ENCODE results near the gene KTN1. TPM values are rescaled to one million over a fixed set of nuclear protein-coding genes. Genes with fewer than 3 reads are reported as not detected.

KTN1 gene
- total RNA-seq, 2 experiments from 2014 or later = 126 to 134 TPM

GRCh38 chr14:55691659-55692058 lies 111.7 kb downstream of the KTN1 start:
- no peak for DNase-seq
- intact Hi-C loops (cut with micrococcal nuclease) = loop anchor here (10.0 kb wide), 1 partner anchor 247 kb away; the partner anchor contains the start of gene TBPL2
- no peaks in the 10 kb centered on the region for H3K9me3 Mint-ChIP-seq
- H3K4me1 Mint-ChIP-seq (ENCODE audit: low read depth) = no peaks in the 10 kb centered on the region
- H3K36me3 Mint-ChIP-seq = peaks cover 4% of the 10 kb centered on the region
- CTCF ChIA-PET = no interaction called here
- no peaks in the 10 kb centered on the region for H3K27me3 Mint-ChIP-seq
- no peak overlapping the region for H3K27ac Mint-ChIP-seq
- POLR2A ChIA-PET = no interaction called here
- H3K4me3 Mint-ChIP-seq = no peak overlapping the region

GRCh38 chr14:55693904-55694303 lies 113.9 kb downstream of the KTN1 start:
- H3K36me3 Mint-ChIP-seq = no peaks in the 10 kb centered on the region
- POLR2A ChIA-PET = no interaction called here
- H3K27me3 Mint-ChIP-seq = no peaks in the 10 kb centered on the region
- DNase-seq = no peak
- intact Hi-C loops (cut with micrococcal nuclease) = loop anchor here (10.0 kb wide), 1 partner anchor 249 kb away; the partner anchor contains the start of gene TBPL2
- H3K4me3 Mint-ChIP-seq = no peak overlapping the region
- no peak overlapping the region for H3K27ac Mint-ChIP-seq
- H3K9me3 Mint-ChIP-seq = no peaks in the 10 kb centered on the region
- CTCF ChIA-PET = no interaction called here
- H3K4me1 Mint-ChIP-seq (ENCODE audit: low read depth) = no peaks in the 10 kb centered on the region

DNA sequence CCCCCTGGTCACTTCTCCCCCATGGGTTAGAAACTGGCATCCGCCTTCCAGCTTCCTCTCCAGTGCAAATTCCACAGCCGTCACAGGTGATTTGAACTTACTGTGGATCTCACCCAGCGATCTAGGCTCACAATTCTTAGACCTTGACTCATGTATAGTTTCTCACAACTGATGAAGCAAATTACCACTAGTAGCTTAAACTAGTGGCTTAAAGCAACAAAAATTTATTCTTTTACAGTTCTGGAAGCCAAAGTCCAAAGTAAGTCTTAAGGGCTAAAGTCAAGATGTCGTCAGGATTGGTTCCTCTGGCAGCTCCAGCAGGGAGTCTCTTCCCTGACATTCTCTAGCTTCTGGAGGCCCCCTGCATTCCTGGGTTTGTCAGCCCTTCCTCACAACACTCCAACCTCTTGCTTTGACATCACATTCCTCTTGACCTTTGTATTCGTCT lies 117.4 kb downstream of the KTN1 start:
- Mint-ChIP-seq H3K4me1 (ENCODE audit: low read depth) (no peaks in the 10 kb centered on the region), H3K36me3 (peaks cover 5% of the 10 kb centered on the region), H3K9me3 (peaks cover 6% of the 10 kb centered on the region), H3K4me3 (no peak overlapping the region), H3K27me3 (no peaks in the 10 kb centered on the region), H3K27ac (no peak overlapping the region)
- ChIA-PET CTCF (no interaction called here), POLR2A (no interaction called here)
- intact Hi-C loops (cut with micrococcal nuclease) = loop anchor here (10.0 kb wide), 1 partner anchor 253 kb away; the partner anchor contains the start of gene TBPL2
- no peak for DNase-seq

GRCh38 chr14:55698051-55698450 lies 118.0 kb downstream of the KTN1 start:
- DNase-seq = no peak
- Mint-ChIP-seq H3K9me3 (peaks cover 6% of the 10 kb centered on the region), H3K27me3 (no peaks in the 10 kb centered on the region), H3K4me1 (ENCODE audit: low read depth) (no peaks in the 10 kb centered on the region), H3K36me3 (peaks cover 5% of the 10 kb centered on the region), H3K27ac (no peak overlapping the region), H3K4me3 (no peak overlapping the region)
- intact Hi-C loops (cut with micrococcal nuclease) = loop anchor here (10.0 kb wide), 1 partner anchor 253 kb away; the partner anchor contains the start of gene TBPL2
- ChIA-PET POLR2A (no interaction called here), CTCF (no interaction called here)

DNA sequence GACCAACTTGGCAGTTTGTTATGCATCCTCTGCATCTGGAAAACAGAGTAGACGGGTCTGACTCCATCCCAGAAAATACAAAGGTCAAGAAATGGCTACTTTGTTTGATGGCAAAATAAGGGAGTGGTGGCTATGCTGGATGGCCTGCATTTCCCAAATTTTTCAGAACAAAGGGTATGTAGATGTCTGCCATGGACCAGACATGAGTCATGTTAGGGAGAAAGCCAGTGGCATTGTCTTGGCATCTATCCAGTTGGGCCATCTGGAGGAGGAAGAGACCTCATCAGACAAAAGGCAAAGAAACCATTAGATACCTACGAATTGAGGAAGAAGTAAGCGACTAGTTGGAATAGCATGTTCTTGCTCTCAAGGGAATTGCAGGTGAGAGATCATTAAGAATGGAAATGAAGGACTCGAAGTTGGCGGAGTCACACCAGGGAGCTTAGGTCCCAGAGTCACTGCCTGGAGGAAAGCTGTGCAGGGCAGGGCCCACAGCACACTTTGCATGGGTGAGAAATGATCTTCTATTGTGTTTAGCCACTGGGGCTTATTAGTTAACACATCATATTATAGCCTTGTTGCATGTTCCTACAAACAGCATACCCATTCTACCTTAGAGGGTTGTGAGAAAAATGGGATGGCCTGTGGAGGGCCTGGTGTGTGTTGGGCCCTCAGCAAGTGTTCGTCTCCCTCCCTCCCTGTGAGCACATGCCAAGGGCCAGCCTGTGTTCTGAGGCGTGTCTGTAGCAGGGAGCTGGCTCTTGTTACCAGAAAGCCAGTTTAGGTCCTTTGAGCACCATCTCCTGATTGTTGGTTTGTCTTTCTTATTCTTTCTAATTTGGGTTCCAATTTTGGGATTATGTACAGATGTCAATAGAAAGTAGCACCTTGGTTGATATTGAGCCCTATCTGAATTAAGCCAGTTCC lies 119.4 kb downstream of the KTN1 start:
- H3K36me3 Mint-ChIP-seq = peaks cover 5% of the 10 kb centered on the region
- intact Hi-C loops (cut with micrococcal nuclease) = loop anchor here (10.0 kb wide), 1 partner anchor 255 kb away; the partner anchor contains the start of gene TBPL2
- H3K27ac Mint-ChIP-seq = no peak overlapping the region
- no peak overlapping the region for H3K4me3 Mint-ChIP-seq
- POLR2A ChIA-PET = no interaction called here
- H3K4me1 Mint-ChIP-seq (ENCODE audit: low read depth) = no peaks in the 10 kb centered on the region
- H3K9me3 Mint-ChIP-seq = peaks cover 6% of the 10 kb centered on the region
- DNase-seq = no peak
- no peaks in the 10 kb centered on the region for H3K27me3 Mint-ChIP-seq
- CTCF ChIA-PET = interaction anchor here (0.6 kb wide), 1 partner anchor 104 kb away, joined by 3 read pairs; no protein-coding TSS in a partner anchor

DNA sequence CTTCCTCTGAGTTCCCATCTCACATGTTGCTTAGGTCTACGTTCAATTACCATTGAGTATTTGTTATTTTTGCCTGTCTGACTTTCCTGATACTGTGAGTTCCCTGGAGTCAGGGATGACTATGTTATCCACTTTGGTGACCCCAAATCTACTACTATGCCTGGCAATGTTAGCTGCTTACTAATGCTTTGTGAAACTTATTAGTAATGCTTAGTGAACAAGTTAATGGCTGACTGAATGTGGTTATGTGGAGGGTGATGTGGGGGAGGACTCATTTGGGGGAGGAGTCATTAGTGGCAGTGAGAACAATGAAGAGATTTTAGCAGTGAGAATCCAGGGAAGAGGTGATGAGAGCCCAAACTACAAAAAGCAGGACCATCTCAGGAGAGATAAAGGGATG lies 121.6 kb downstream of the KTN1 start:
- no peak for DNase-seq
- intact Hi-C loops (cut with micrococcal nuclease) = no loop called here
- Mint-ChIP-seq H3K36me3 (peaks cover 5% of the 10 kb centered on the region), H3K27ac (no peak overlapping the region), H3K4me3 (no peak overlapping the region), H3K27me3 (no peaks in the 10 kb centered on the region), H3K9me3 (peaks cover 6% of the 10 kb centered on the region), H3K4me1 (ENCODE audit: low read depth) (no peaks in the 10 kb centered on the region)
- POLR2A ChIA-PET = no interaction called here
- CTCF ChIA-PET = interaction anchor here (1.2 kb wide), 1 partner anchor 30 kb away, joined by 4 read pairs; no protein-coding TSS in a partner anchor

DNA sequence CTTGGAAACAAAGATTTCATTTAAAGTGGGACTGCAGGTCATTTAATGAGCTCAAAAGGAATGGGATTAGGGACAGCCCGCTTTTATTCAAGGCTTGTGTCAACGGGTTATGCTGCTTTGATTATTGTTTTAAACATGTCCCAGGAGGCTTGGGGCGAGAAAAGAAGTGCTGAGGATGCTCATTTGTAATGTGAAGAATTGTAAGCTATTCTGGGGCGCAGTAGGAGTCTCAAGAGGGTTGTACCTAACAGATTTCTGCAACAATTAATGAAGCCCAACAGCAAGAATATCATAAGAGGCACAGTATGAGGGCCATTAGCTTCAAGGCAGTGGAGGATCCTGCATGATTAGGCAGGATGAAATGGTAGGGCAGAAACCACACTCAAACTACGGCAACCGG lies 122.5 kb downstream of the KTN1 start:
- H3K9me3 Mint-ChIP-seq = peaks cover 6% of the 10 kb centered on the region
- POLR2A ChIA-PET = no interaction called here
- CTCF ChIA-PET = interaction anchor here (0.6 to 1.2 kb wide), 2 partner anchors 29 to 87 kb away, joined by 3 to 4 read pairs; no protein-coding TSS in a partner anchor
- intact Hi-C loops (cut with micrococcal nuclease) = no loop called here
- no peak overlapping the region for H3K4me3 Mint-ChIP-seq
- DNase-seq = no peak
- H3K4me1 Mint-ChIP-seq (ENCODE audit: low read depth) = no peaks in the 10 kb centered on the region
- peaks cover 5% of the 10 kb centered on the region for H3K36me3 Mint-ChIP-seq
- no peak overlapping the region for H3K27ac Mint-ChIP-seq
- H3K27me3 Mint-ChIP-seq = no peaks in the 10 kb centered on the region

GRCh38 chr14:55704654-55705053 lies 124.6 kb downstream of the KTN1 start:
- no peak overlapping the region for H3K4me3 Mint-ChIP-seq
- no peak for DNase-seq
- H3K4me1 Mint-ChIP-seq (ENCODE audit: low read depth) = no peaks in the 10 kb centered on the region
- CTCF ChIA-PET = no interaction called here
- intact Hi-C loops (cut with micrococcal nuclease) = no loop called here
- H3K27me3 Mint-ChIP-seq = no peaks in the 10 kb centered on the region
- POLR2A ChIA-PET = no interaction called here
- no peak overlapping the region for H3K27ac Mint-ChIP-seq
- H3K9me3 Mint-ChIP-seq = peaks cover 6% of the 10 kb centered on the region
- peaks cover 5% of the 10 kb centered on the region for H3K36me3 Mint-ChIP-seq

DNA sequence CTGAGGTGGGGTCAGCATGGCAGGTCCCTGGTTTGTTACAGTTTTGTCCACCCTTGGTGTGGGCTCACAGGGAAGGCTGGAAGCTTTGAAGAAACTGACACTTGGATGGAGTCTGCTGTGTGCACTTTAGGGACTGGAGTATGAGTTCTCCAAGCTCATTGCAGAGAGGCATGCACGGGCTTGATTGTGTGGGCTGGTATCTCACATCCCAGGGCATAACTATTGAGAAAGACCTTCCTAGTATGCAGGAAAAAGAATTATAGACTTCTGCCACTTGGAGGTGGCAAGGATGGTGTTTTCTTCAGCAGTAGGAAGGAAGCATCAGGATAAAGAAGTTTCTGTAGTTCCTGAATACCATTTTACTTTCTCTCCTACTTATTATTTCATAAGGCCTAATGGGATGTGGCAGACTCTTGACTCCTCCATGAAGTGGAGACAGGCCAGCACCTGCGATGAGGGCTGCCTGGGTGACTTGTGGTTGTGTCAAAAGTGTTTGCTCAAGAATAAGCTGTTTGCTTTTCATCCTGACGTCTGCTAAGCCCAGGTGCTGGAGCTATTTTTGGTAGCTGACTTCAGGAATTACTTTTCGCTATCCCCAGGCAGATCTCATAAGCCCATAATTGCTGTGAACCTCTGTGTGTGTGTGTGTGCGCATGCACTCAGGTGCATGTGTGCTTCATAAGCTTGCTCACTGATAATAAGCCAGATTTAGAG lies 125.8 kb downstream of the KTN1 start:
- no peak for DNase-seq
- peaks cover 4% of the 10 kb centered on the region for H3K9me3 Mint-ChIP-seq
- no peaks in the 10 kb centered on the region for H3K4me1 Mint-ChIP-seq (ENCODE audit: low read depth)
- no peak overlapping the region for H3K27ac Mint-ChIP-seq
- intact Hi-C loops (cut with micrococcal nuclease) = loop anchor here (2.0 kb wide), 2 partner anchors 635 to 717 kb away; no protein-coding TSS in a partner anchor
- CTCF ChIA-PET = interaction anchor here (1.2 to 1.8 kb wide), 3 partner anchors 632 to 768 kb away, joined by 3 to 14 read pairs (median 4); no protein-coding TSS in a partner anchor
- H3K36me3 Mint-ChIP-seq = peaks cover 5% of the 10 kb centered on the region
- H3K27me3 Mint-ChIP-seq = no peaks in the 10 kb centered on the region
- POLR2A ChIA-PET = no interaction called here
- no peak overlapping the region for H3K4me3 Mint-ChIP-seq

GRCh38 chr14:55706365-55706684 lies 126.3 kb downstream of the KTN1 start:
- H3K4me3 Mint-ChIP-seq = no peak overlapping the region
- H3K9me3 Mint-ChIP-seq = peaks cover under 1% of the 10 kb centered on the region
- DNase-seq = no peak
- no peak overlapping the region for H3K27ac Mint-ChIP-seq
- no peaks in the 10 kb centered on the region for H3K27me3 Mint-ChIP-seq
- H3K4me1 Mint-ChIP-seq (ENCODE audit: low read depth) = no peaks in the 10 kb centered on the region
- intact Hi-C loops (cut with micrococcal nuclease) = loop anchor here (2.0 kb wide), 2 partner anchors 634 to 716 kb away; no protein-coding TSS in a partner anchor
- peaks cover 2% of the 10 kb centered on the region for H3K36me3 Mint-ChIP-seq
- POLR2A ChIA-PET = no interaction called here
- CTCF ChIA-PET = interaction anchor here (1.2 to 1.8 kb wide), 3 partner anchors 631 to 768 kb away, joined by 3 to 14 read pairs (median 4); no protein-coding TSS in a partner anchor

- CTCF ChIA-PET = interaction anchor here (1.3 to 1.8 kb wide), 2 partner anchors 633 to 767 kb away, joined by 4 to 14 read pairs; no protein-coding TSS in a partner anchor
- POLR2A ChIA-PET = no interaction called here
- H3K27ac Mint-ChIP-seq = no peak overlapping the region
- H3K36me3 Mint-ChIP-seq = peaks cover 2% of the 10 kb centered on the region
- peaks cover 3% of the 10 kb centered on the region for H3K9me3 Mint-ChIP-seq
- intact Hi-C loops (cut with micrococcal nuclease) = loop anchor here (2.0 kb wide), 2 partner anchors 634 to 716 kb away; no protein-coding TSS in a partner anchor
- H3K4me3 Mint-ChIP-seq = no peak overlapping the region
- H3K27me3 Mint-ChIP-seq = no peaks in the 10 kb centered on the region
- H3K4me1 Mint-ChIP-seq (ENCODE audit: low read depth) = no peaks in the 10 kb centered on the region
- DNase-seq = no peak
These were observed 126.9 kb downstream of the KTN1 start for GRCh38 chr14:55706893-55707292.

DNA sequence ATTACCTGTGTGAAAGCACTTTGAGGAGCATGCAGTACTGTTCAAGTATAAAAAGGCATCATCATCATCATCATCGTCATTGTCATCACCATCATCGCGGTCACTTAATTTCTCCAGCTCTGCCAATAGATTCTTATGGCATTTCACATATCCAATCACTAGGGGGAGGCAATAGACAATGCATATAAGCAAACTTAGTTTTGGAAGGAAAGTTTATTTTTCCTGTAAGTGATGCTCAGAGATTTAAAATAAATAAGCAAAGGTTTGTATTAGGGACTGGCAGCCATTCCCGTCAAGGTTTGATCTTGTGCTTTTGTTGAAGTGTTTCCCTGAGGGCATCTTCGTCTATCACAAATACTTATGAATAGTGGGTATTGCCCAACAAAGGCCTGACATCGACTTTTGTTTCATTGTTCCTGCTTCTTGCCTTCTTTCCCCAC lies 127.4 kb downstream of the KTN1 start:
- Mint-ChIP-seq H3K4me1 (ENCODE audit: low read depth) (no peaks in the 10 kb centered on the region), H3K27me3 (no peaks in the 10 kb centered on the region), H3K36me3 (peaks cover 2% of the 10 kb centered on the region), H3K27ac (no peak overlapping the region), H3K9me3 (peaks cover 5% of the 10 kb centered on the region), H3K4me3 (no peak overlapping the region)
- ChIA-PET CTCF (interaction anchor here (1.8 kb wide), 1 partner anchor 767 kb away, joined by 14 read pairs; no protein-coding TSS in a partner anchor), POLR2A (no interaction called here)
- intact Hi-C loops (cut with micrococcal nuclease) = loop anchor here (2.0 kb wide), 2 partner anchors 633 to 715 kb away; no protein-coding TSS in a partner anchor
- no peak for DNase-seq

All from activated CD4-positive, alpha-beta memory T cell treated with anti-CD3 and anti-CD28 coated beads for 36 hours (primary cell).